GM19043 (cell line): Measurements from ENCODE around the gene ZNF33A.
"Not testable (repeated sequence)": the region's sequence is repeated elsewhere in the genome, so short reads cannot be mapped to it uniquely, and the experiment has no call there.

Experiments
- ATAC-seq: cut with Tn5 transposase; IDR thresholded peaks from one replicate; pipeline ENCODE4 v1.9.1; 2021; ENCODE audit warnings: low read depth; ENCODE audit not compliant: unreplicated experiment

ZNF33A gene

GRCh38 chr10:38010119-38010903 is at the start of gene ZNF33A:
Gene ZNF33A, plus strand, starts transcription at chr10:38010675. Its CDS starts 1,667 bp downstream, at chr10:38012342.
- ATAC-seq = peak; percentile 84

GRCh38 chr10:37965006-37965405 is 45.5 kb upstream of the ZNF33A start:
- ATAC-seq = no peak

GRCh38 chr10:37972396-37972795 is 38.1 kb upstream of the ZNF33A start:
- no peak for ATAC-seq

- ATAC-seq = no peak
Observed at GRCh38 chr10:37975401-37975991, 35.0 kb upstream of the ZNF33A start.

- peak; percentile 91 for ATAC-seq
Observed at GRCh38 chr10:37976091-37976879, 34.2 kb upstream of the ZNF33A start, which contains the start of gene ZNF25. Gene ZNF25, minus strand, starts transcription at chr10:37976647. Its CDS starts 4,925 bp downstream, at chr10:37971722.

GRCh38 chr10:37976880-37977203 is 33.6 kb upstream of the ZNF33A start:
- ATAC-seq = no peak

GRCh38 chr10:37991655-37992054 is 18.8 kb upstream of the ZNF33A start:
- ATAC-seq = no peak

- ATAC-seq = no peak
Observed at GRCh38 chr10:37992083-37992482, 18.4 kb upstream of the ZNF33A start.

GRCh38 chr10:37998920-37999319 is 11.6 kb upstream of the ZNF33A start:
- ATAC-seq = not testable (repeated sequence)

- ATAC-seq = not testable (repeated sequence)
Observed at GRCh38 chr10:38000474-38000873, 10.0 kb upstream of the ZNF33A start.

GRCh38 chr10:38003026-38003425 is 7.4 kb upstream of the ZNF33A start:
- no peak for ATAC-seq

GRCh38 chr10:38003588-38003987 is 6.9 kb upstream of the ZNF33A start:
- ATAC-seq = no peak

GRCh38 chr10:38007551-38007950 is 2.9 kb upstream of the ZNF33A start:
- ATAC-seq = no peak

- no peak for ATAC-seq
Observed at GRCh38 chr10:38007991-38008390, 2.5 kb upstream of the ZNF33A start.

GRCh38 chr10:38016354-38016753 is 5.9 kb downstream of the ZNF33A start:
- ATAC-seq = no peak

GRCh38 chr10:38019124-38019523 is 8.6 kb downstream of the ZNF33A start:
- ATAC-seq = not testable (repeated sequence)

- ATAC-seq = peak; percentile 90
Observed at GRCh38 chr10:38025283-38025682, 14.8 kb downstream of the ZNF33A start.

GRCh38 chr10:38027986-38028385 is 17.5 kb downstream of the ZNF33A start:
- no peak for ATAC-seq

GRCh38 chr10:38032886-38033285 is 22.4 kb downstream of the ZNF33A start:
- no peak for ATAC-seq

GRCh38 chr10:38038107-38038931 is 27.8 kb downstream of the ZNF33A start:
- peak; percentile 89 for ATAC-seq

GRCh38 chr10:38038932-38039245 is 28.4 kb downstream of the ZNF33A start:
- no peak for ATAC-seq
